Erythroblast (primary cell): ENCODE results near the gene ARAP1.
A peak's percentile ranks its signal among the peaks of the same experiment; 100 is the strongest.

ENCODE experiments used
- GATA1 ChIP-seq: IDR thresholded peaks from 2 replicates; pipeline ENCODE4 v1.6.1; 2011; ENCODE audit warnings: low read depth, mild to moderate bottlenecking, control low read depth, low read length, moderate library complexity
- POLR2A ChIP-seq: IDR thresholded peaks from 2 replicates; pipeline ENCODE4 v1.6.1; 2011; ENCODE audit warnings: mild to moderate bottlenecking, low read length

GRCh38 chr11:72759468-72759985 lies 7.3 kb upstream of the ARAP1 start:
- TF ChIP-seq POLR2A (peak; percentile 45), GATA1 (no peak)
